ENCODE results near the gene TMEM130.

GRCh38 chr7:98810153-98810802 lies 59.5 kb downstream of the TMEM130 start:
- no peak for TF ChIP-seq CTCF (IDR thresholded peaks at IDR 0.05)
- TF ChIP-seq PBX3 (IDR thresholded peaks at IDR 0.05) = no peak
- no peak for TF ChIP-seq ZFP36 (IDR thresholded peaks at IDR 0.05; ENCODE audit: borderline replicate concordance, partially characterized antibody)
- no peak for TF ChIP-seq CEBPB (IDR thresholded peaks at IDR 0.05)

Data from A549 (cell line).